Parathyroid adenoma (tissue), 2 donors: ENCODE measurements around the gene PIGBOS1.

Experiments
- H2AFZ ChIP-seq: fragments of 300-600 bp; sonication (generic); one replicate; pipeline ENCODE4 v1.7.0; 2017; ENCODE audit warnings: antibody characterized with exemption, mild to moderate bottlenecking
- H3K27ac ChIP-seq: fragments of 300-600 bp; sonication (generic); one replicate; pipeline ENCODE4 v1.7.0; 2017
- H3K27me3 ChIP-seq: fragments of 300-600 bp; sonication (generic); one replicate; pipeline ENCODE4 v1.7.0; 2017; ENCODE audit warnings: low read length; ENCODE audit not compliant: control insufficient read depth, insufficient read depth
- H3K36me3 ChIP-seq: fragments of 300-600 bp; sonication (generic); one replicate; pipeline ENCODE4 v1.7.0; 2017; ENCODE audit warnings: low read length; ENCODE audit not compliant: control insufficient read depth, insufficient read depth
- H3K4me1 ChIP-seq: fragments of 300-600 bp; sonication (generic); one replicate; pipeline ENCODE4 v1.7.0; 2017; ENCODE audit warnings: control low read depth
- H3K4me2 ChIP-seq: fragments of 300-600 bp; sonication (generic); one replicate; pipeline ENCODE4 v1.7.0; 2017; ENCODE audit warnings: low read length
- H3K4me3 ChIP-seq: fragments of 300-600 bp; sonication (generic); one replicate; pipeline ENCODE4 v1.7.0; 2017; ENCODE audit warnings: low read depth, low read length
- H3K79me2 ChIP-seq: fragments of 300-600 bp; sonication (generic); one replicate; pipeline ENCODE4 v1.7.0; 2017; ENCODE audit warnings: control low read depth
- H3K9ac ChIP-seq: fragments of 300-600 bp; sonication (generic); one replicate; pipeline ENCODE4 v1.7.0; 2017; ENCODE audit warnings: mild to moderate bottlenecking
- H3K9me3 ChIP-seq: fragments of 300-600 bp; sonication (generic); one replicate; pipeline ENCODE4 v1.7.0; 2017; ENCODE audit warnings: low read length; ENCODE audit not compliant: control insufficient read depth
- CTCF ChIP-seq: fragments of 300-600 bp; sonication (generic); IDR thresholded peaks from one replicate; pipeline ENCODE4 v1.7.0; 2017; ENCODE audit warnings: antibody characterized with exemption, mild to moderate bottlenecking
- donor health status: primary hyperparathyroidism.

Gene PIGBOS1

DNA sequence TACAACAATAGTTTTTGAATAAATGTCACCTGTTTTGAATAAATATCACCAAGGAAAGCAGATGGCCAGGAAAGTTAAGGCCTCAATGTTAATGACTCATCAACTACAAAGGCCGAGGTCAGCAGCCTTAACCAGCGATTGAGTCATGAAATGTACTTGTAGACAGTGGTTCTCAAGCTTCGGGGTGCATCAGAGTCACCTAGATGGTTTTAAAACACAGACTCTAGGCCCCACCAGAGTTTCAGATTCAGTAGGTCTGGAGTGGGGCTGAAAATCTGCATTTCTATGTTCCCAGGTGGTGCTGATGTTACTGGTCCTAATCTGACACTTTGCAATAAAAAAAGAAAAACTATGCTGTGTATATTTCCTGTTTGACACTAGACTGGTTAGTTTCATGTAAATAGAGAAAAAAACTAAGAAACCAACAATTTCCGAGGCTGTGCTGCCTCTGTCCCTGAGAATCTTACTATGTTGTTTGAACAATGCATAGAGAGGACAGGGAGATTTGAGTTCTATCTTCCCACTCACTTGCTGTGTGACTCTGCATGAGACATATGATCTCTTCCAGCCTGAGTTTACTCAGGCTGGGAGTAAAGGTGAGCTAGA, 39.1 kb downstream of the PIGBOS1 start:
- Histone ChIP-seq H3K36me3 (no peaks in the 10 kb centered on the region), H3K4me1 (no peaks in the 10 kb centered on the region), H3K27me3 (no peaks in the 10 kb centered on the region), H3K79me2 (no peaks in the 10 kb centered on the region), H3K27ac (no peak overlapping the region), H3K4me2 (no peak overlapping the region), H3K4me3 (no peak overlapping the region), H3K9ac (no peak overlapping the region), H2AFZ (no peak overlapping the region), H3K9me3 (no peaks in the 10 kb centered on the region)
- no peak for TF ChIP-seq CTCF

DNA sequence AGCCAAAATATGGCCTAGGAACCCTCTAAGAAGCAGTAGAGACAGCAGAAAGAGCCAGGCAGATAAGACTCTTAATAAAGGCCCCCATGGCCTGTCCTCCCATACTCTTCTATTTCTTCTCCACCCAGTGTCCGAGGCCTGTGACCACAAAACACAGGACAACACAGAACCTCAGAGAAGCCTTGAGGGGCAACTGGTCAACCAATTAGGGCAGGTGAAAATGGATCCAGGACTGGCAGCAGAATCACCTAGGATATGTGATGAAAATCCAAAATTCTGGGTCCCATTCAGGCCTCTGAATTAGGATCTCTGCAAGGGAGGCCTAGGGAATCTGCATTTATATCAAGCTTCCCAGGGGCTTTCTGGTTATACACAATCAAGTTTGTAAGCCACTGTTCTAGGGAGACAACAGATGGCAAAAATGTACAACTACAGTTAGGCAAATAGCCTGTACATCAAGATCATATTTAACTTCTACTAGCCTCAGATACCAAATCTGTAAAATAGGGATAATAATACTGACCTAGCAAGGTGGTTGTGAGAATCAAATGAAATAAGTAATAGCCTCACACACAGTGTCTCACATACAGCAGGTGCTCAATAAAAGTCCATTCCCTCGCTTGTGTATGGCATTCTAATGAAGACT, 39.7 kb downstream of the PIGBOS1 start:
- no peaks in the 10 kb centered on the region for H3K4me1 ChIP-seq
- H3K9me3 ChIP-seq = no peaks in the 10 kb centered on the region
- no peaks in the 10 kb centered on the region for H3K79me2 ChIP-seq
- H3K36me3 ChIP-seq = no peaks in the 10 kb centered on the region
- no peak overlapping the region for H3K4me3 ChIP-seq
- no peak overlapping the region for H3K27ac ChIP-seq
- no peak overlapping the region for H3K9ac ChIP-seq
- no peak overlapping the region for H2AFZ ChIP-seq
- no peak for TF ChIP-seq CTCF
- H3K4me2 ChIP-seq = no peak overlapping the region
- no peaks in the 10 kb centered on the region for H3K27me3 ChIP-seq

- Histone ChIP-seq H3K27me3 (no peaks in the 10 kb centered on the region), H3K27ac (no peak overlapping the region), H3K9me3 (no peaks in the 10 kb centered on the region), H3K36me3 (no peaks in the 10 kb centered on the region), H3K4me1 (no peaks in the 10 kb centered on the region), H3K79me2 (no peaks in the 10 kb centered on the region), H3K4me2 (no peak overlapping the region), H2AFZ (no peak overlapping the region), H3K4me3 (no peak overlapping the region), H3K9ac (no peak overlapping the region)
- no peak for TF ChIP-seq CTCF
Measured at GRCh38 chr15:55277715-55278114, 41.2 kb downstream of the PIGBOS1 start.

DNA sequence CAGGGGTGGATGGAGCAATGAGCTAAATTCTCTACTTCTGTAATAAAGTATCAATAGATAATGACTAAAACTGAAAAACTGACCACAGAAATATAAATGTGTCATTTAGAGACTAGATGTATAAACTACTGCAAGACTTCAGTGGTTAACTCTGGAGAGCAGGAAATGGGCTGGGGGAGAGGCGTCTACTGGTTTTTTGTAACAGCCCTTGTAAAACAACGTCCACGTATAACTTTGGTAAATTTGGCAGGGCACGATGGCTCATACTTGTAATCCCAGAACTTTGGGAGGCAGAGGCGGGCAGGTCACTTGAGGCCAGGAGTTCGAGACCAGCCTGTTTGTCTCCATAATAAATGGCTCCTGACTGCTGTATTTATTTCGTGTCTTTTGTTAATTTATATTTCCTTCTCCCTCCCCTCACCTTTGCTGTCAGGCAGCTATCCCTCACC, 41.8 kb downstream of the PIGBOS1 start:
- Histone ChIP-seq H3K4me3 (no peak overlapping the region), H3K36me3 (no peaks in the 10 kb centered on the region), H3K4me2 (no peak overlapping the region), H3K9me3 (no peaks in the 10 kb centered on the region), H3K9ac (no peak overlapping the region), H2AFZ (no peak overlapping the region), H3K27ac (no peak overlapping the region), H3K27me3 (no peaks in the 10 kb centered on the region), H3K79me2 (no peaks in the 10 kb centered on the region), H3K4me1 (no peaks in the 10 kb centered on the region)
- TF ChIP-seq CTCF = no peak

GRCh38 chr15:55276324-55276723, 42.6 kb downstream of the PIGBOS1 start:
- Histone ChIP-seq H3K36me3 (no peaks in the 10 kb centered on the region), H3K4me1 (no peaks in the 10 kb centered on the region), H3K9me3 (no peaks in the 10 kb centered on the region), H3K27me3 (no peaks in the 10 kb centered on the region), H3K4me2 (no peak overlapping the region), H3K9ac (no peak overlapping the region), H3K27ac (no peak overlapping the region), H3K4me3 (no peak overlapping the region), H3K79me2 (no peaks in the 10 kb centered on the region), H2AFZ (no peak overlapping the region)
- TF ChIP-seq CTCF = no peak
